HG03432 (cell line): ENCODE measurements around the gene JAML.
A peak's percentile ranks its signal among the peaks of the same experiment; 100 is the strongest.

Experiments used
- ATAC-seq: cut with Tn5 transposase; IDR thresholded peaks from one replicate; pipeline ENCODE4 v1.9.1; 2021; ENCODE audit warnings: mild to moderate bottlenecking, moderate library complexity; ENCODE audit not compliant: unreplicated experiment

The JAML gene

DNA sequence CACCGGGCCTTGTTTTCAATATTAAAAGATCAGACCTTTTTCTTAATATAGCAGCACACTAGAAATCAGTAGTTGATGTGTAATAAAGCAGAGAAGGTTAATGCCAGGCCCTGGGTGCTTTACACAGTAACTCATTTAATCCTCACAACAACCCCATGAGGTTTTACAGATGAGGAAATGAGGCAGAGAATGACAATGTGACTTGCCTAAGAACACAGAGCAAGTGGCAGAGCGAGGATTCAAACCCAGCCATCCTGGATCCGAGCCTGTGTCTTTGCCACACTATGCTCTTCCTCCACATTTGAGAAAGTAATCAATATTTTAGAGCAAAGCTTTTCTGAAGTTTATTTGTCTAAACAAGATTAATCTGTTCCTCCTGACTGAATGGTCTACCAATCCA is 7.2 kb downstream of the JAML start:
- ATAC-seq: no peak

GRCh38 chr11:118216621-118217481 is 8.0 kb downstream of the JAML start:
- ATAC-seq: peak; percentile 74

- ATAC-seq: no peak
These were observed 9.0 kb downstream of the JAML start for GRCh38 chr11:118215765-118216164.

GRCh38 chr11:118215262-118215661 is 9.5 kb downstream of the JAML start:
- no peak for ATAC-seq

GRCh38 chr11:118214210-118214914 is 10.4 kb downstream of the JAML start:
- ATAC-seq: no peak

GRCh38 chr11:118213781-118214180 is 11.0 kb downstream of the JAML start:
- no peak for ATAC-seq

DNA sequence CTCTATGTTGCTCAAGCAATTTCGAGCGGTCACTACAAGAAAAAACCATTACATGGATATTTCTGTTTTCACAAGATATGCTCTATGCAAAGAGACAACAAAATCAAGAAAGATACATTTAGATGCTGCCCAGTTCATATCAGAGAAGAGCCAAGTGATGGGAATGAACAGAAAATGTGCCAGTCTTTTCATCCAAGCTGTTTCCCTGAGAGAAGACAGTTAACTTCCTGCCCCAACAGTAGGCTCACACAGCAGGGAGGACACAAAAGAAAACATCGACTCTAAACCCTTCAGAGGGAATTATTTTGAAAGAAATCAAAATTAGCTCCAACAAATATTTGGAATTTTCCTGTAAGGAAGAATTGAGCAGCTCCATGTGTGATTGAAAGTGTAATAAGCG is 11.6 kb downstream of the JAML start:
- ATAC-seq: no peak

DNA sequence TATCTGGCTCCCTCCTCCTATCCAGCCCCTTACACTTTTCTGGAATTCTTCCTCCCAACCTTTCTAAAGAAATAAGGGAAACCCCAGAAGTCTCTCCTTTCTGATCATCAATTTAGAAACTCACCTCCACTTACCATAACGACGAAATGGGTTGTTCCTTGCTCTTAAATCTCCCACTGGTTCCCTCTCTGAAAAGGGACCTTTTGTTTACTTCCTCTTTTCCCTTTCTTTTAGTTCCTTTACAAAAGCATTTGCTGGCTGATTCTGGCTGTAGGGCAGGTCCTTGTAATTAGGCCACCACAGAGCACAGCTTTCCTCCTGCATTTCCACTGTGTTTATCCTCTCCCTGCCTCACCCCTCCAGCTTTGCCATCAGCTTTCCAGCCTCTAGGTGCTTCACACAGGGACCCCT is 12.0 kb downstream of the JAML start:
- no peak for ATAC-seq

DNA sequence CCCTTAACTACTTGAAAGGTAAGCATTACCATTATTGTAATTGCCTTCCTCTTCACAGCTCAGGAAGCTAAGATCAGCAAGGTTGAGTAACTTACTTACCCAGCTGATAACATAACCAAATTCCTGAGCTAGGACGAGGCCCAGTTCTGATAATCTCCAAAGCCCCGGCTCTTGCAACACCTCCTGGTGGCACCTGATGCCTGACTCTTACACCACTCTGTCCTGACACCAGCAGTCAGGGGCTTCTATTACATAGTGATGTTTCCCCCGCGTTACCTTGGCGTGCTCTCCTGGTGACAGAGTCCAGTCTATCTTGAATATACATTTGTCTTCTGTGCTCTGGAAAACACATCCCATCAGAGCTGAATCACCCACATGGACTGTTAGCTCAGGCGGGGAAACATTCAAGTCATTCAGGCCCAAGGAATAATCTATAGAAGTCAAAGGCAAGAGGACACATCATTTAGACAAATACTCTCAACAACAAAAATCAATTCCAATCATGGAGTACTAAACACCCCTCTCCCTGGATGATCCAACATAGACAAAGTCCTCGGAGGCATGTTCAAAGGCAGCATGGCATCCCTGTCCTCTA is 12.6 kb downstream of the JAML start:
- no peak for ATAC-seq

- no peak for ATAC-seq
These were observed 13.8 kb downstream of the JAML start for GRCh38 chr11:118211006-118211405.

- ATAC-seq: no peak
These were observed 14.5 kb downstream of the JAML start for GRCh38 chr11:118210323-118210722.

GRCh38 chr11:118209033-118209432 is 15.8 kb downstream of the JAML start:
- no peak for ATAC-seq

- ATAC-seq: no peak
These were observed 17.7 kb downstream of the JAML start for GRCh38 chr11:118207079-118207478.

DNA sequence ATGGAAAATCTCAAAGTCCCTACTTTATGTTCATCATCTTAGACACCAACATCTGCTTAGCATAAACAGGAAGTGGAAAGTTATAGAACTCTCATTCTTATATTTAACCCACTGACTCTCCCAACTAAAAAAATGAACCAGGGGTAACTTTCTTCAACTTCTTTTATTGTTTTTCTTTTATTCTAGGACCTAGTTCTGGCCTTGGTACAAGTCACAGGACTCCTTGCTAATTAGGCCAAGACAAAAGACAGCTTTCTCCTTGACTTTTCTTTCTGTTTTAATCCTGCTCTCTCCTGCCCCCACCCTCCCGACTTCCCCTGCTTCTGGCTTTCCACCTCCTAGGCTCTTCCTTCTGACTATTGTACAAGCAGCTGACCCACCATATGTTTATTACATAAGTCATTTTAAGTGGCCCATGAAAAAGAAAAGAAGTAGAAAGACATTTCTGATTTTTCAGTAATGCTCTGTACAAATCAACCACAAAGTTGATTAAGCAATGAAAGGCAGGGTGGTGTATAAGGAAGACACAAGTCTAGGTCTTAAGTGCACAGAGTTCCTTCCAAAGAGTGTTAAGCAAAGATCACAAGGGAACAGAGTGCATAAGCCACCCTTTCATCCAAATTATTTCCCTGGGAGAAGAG is 18.3 kb downstream of the JAML start:
- no peak for ATAC-seq

- ATAC-seq: no peak
These were observed 19.0 kb downstream of the JAML start for GRCh38 chr11:118205606-118206378.

DNA sequence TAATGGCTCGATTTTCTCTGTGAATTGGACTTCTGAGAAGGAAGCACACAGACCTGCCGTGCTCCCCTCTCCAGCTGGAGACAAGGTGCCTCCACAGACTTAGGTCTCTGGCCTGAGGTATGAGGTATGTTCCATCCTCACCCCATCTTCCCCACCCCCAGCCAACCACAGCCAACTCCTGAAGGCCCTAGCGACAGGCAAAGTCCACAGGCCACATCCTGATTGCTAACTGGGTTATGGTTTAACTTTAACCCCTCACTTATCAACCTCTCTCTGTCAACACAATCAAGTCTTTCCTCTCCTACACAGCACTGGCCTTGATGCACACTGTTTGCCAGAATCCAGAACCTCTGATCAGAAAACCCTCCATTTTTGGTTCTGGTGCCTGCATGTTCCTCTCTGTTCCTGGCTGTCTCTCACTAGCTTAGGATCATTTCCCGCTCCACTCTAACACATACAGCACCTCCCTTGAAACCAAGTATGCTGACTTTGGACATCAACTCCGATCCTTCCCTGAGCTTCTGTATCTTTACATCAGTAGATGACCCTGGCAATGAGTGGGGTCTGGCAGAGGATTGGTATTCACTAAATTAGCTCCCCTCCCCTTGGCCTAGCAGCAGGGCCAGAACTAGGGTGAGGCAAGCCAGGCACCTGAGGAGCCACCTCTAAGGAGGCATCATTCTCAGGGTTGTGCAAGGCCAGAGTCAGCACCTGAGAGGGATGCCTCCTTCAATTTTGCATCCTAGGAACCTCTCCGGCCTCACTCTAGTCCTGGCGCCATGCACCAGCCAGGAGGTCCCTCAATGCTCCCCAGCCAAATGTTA is 22.0 kb downstream of the JAML start:
- no peak for ATAC-seq

- no peak for ATAC-seq
These were observed 22.8 kb downstream of the JAML start for GRCh38 chr11:118201966-118202365.

GRCh38 chr11:118200901-118201680 is 23.7 kb downstream of the JAML start:
- ATAC-seq: no peak

GRCh38 chr11:118200497-118200896 is 24.3 kb downstream of the JAML start:
- no peak for ATAC-seq
